HepG2 (cell line): ENCODE measurements around the gene MLX. TPM values are rescaled to one million over a fixed set of nuclear protein-coding genes. Genes with fewer than 3 reads are reported as not detected.
A peak's percentile ranks its signal among the peaks of the same experiment; 100 is the strongest.

Source experiments
- NBN ChIP-seq: fragments of 450-650 bp; conservative IDR thresholded peaks from 2 replicates; pipeline ENCODE4 v1.6.1; 2017
- SMAD9 ChIP-seq: sonication (generic); formaldehyde crosslinking; IDR thresholded peaks from 2 replicates; pipeline ENCODE4 v1.5.1; 2020; ENCODE audit warnings: mild to moderate bottlenecking, missing genetic modification reagents
- ZNF432 ChIP-seq: sonication (generic); formaldehyde crosslinking; IDR thresholded peaks from 2 replicates; pipeline ENCODE4 v1.5.0; 2020; ENCODE audit warnings: missing genetic modification reagents, mild to moderate bottlenecking, borderline replicate concordance
- polyA plus RNA-seq, 8 experiments: library from polyadenylated mRNA; depleted of rRNA in 3 of 8; stranded (reverse) in 7 of 8; unstranded in 1 of 8; fragments of >200 nt; fragmentation: Illumina TruSeq in 4 of 8; extraction: Trizol in 4 of 8; gene quantifications; 2 replicates each; pipeline versions ENCODE4 v1.2.1 to v1.2.3, GENCODE V29; 2011 to 2016; ENCODE audit warnings: low read depth in 4 of 8, missing spikeins in 1 of 8, mixed read lengths in 1 of 8; ENCODE audit not compliant: insufficient read depth in 1 of 8
- total RNA-seq, 5 experiments: library from RNA; depleted of rRNA; stranded (reverse); fragments of >200 nt; fragmentation: Illumina TruSeq; extraction: Trizol; gene quantifications; 2 replicates each; pipeline ENCODE4 v1.2.3, GENCODE V29; 2016; ENCODE audit warnings: low read depth in 1 of 5
- TF ChIP-seq, protein P1 (sequence below): sonication (generic); formaldehyde crosslinking; IDR thresholded peaks from 2 replicates; pipeline ENCODE4 v1.5.0; 2020; ENCODE audit warnings: missing genetic modification reagents, mild to moderate bottlenecking, borderline replicate concordance
- TF ChIP-seq, protein P2 (sequence below): sonication (generic); formaldehyde crosslinking; IDR thresholded peaks from 2 replicates; pipeline ENCODE4 v1.5.1; 2020; ENCODE audit warnings: mild to moderate bottlenecking, moderate library complexity, missing genetic modification reagents
- TF ChIP-seq, protein P3 (sequence below), 2 experiments: sonication (generic) in 1 of 2; formaldehyde crosslinking in 1 of 2; IDR thresholded peaks; 2 replicates each; pipeline versions ENCODE4 v1.4.0 to v1.6.1; 2016 to 2020; ENCODE audit warnings: borderline replicate concordance in 1 of 2, low read depth in 1 of 2, mild to moderate bottlenecking in 1 of 2, missing genetic modification reagents in 1 of 2

MLX gene
- total and polyA plus RNA-seq, 2 of the 13 experiments (the other 11 are each of a cell fraction or from before 2014, with no cell fraction given) = 38.9 to 74.4 TPM

DNA sequence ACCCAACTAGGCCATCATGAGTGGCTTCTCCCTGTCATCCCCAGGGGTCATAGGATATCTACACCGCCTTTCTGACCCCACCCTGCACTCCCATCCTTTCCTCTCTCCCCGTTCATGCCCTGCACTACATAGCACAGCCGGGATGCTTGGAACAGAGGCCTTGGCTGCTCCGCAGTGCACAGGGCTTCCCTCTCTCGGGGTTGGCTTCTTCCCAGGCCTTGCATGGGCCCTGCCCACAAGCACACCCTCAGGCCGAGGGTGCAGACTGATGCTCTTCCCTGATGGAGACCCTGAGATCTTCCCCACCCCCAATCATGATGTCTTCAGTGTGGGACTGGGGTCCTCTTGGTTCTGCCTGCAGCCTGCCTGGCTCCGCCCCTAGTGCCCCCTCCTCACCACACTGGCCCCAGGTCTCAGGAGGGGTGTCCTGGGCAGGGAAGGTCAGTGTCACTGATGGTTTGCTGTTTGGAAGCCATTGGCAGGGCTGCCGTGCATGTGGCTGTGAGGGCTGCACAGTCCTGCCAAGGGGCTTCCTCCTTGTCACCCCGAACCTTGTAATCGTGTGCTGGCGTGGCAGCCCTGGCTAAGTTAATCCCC, 45.1 kb upstream of the MLX start (continued):
- TF ChIP-seq ZNF432 (no peak), NBN (no peak), SMAD9 (CRISPR knock-in tag) (no peak)
- TF ChIP-seq, protein P1, sequence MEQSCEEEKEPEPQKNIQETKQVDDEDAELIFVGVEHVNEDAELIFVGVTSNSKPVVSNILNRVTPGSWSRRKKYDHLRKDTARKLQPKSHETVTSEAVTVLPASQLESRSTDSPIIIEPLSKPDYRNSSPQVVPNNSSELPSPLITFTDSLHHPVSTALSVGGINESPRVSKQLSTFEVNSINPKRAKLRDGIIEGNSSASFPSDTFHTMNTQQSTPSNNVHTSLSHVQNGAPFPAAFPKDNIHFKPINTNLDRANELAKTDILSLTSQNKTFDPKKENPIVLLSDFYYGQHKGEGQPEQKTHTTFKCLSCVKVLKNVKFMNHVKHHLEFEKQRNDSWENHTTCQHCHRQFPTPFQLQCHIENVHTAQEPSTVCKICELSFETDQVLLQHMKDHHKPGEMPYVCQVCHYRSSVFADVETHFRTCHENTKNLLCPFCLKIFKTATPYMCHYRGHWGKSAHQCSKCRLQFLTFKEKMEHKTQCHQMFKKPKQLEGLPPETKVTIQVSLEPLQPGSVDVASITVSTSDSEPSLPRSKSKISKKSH (CRISPR knock-in tag) = peak; percentile 10; the same call in 1 of the 2 replicates
- TF ChIP-seq, protein P2, sequence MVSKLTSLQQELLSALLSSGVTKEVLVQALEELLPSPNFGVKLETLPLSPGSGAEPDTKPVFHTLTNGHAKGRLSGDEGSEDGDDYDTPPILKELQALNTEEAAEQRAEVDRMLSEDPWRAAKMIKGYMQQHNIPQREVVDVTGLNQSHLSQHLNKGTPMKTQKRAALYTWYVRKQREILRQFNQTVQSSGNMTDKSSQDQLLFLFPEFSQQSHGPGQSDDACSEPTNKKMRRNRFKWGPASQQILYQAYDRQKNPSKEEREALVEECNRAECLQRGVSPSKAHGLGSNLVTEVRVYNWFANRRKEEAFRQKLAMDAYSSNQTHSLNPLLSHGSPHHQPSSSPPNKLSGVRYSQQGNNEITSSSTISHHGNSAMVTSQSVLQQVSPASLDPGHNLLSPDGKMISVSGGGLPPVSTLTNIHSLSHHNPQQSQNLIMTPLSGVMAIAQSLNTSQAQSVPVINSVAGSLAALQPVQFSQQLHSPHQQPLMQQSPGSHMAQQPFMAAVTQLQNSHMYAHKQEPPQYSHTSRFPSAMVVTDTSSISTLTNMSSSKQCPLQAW = no peak
- TF ChIP-seq, protein P3, sequence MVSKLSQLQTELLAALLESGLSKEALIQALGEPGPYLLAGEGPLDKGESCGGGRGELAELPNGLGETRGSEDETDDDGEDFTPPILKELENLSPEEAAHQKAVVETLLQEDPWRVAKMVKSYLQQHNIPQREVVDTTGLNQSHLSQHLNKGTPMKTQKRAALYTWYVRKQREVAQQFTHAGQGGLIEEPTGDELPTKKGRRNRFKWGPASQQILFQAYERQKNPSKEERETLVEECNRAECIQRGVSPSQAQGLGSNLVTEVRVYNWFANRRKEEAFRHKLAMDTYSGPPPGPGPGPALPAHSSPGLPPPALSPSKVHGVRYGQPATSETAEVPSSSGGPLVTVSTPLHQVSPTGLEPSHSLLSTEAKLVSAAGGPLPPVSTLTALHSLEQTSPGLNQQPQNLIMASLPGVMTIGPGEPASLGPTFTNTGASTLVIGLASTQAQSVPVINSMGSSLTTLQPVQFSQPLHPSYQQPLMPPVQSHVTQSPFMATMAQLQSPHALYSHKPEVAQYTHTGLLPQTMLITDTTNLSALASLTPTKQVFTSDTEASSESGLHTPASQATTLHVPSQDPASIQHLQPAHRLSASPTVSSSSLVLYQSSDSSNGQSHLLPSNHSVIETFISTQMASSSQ (IDR thresholded peaks at IDR 0.05; ENCODE audit: low read depth) = no peak
- TF ChIP-seq, protein P3 (CRISPR knock-in tag; IDR thresholded peaks at IDR 0.05; ENCODE audit: borderline replicate concordance) = no peak
